IPS-NIHi11 (cell line): ENCODE measurements around the gene PREX1.
A peak's percentile ranks its signal among the peaks of the same experiment; 100 is the strongest.

Experiments used
- DNase-seq: peaks from one replicate; pipeline ENCODE4 v3.0.0; 2012; ENCODE audit warnings: mixed read lengths, low spot score

Gene PREX1

GRCh38 chr20:48794816-48795457, 32.9 kb downstream of the PREX1 start:
- no peak for DNase-seq

GRCh38 chr20:48794360-48794759, 33.4 kb downstream of the PREX1 start:
- DNase-seq, result peak; percentile 57

- DNase-seq, result no peak
These were observed 34.0 kb downstream of the PREX1 start for GRCh38 chr20:48793776-48794175.

- no peak for DNase-seq
These were observed 36.1 kb downstream of the PREX1 start for GRCh38 chr20:48791666-48792071.

- no peak for DNase-seq
These were observed 36.8 kb downstream of the PREX1 start for GRCh38 chr20:48791014-48791413.

GRCh38 chr20:48790473-48791003, 37.3 kb downstream of the PREX1 start:
- no peak for DNase-seq

- DNase-seq, result no peak
These were observed 37.9 kb downstream of the PREX1 start for GRCh38 chr20:48789781-48790472.

- DNase-seq, result no peak
These were observed 38.6 kb downstream of the PREX1 start for GRCh38 chr20:48789185-48789668.

- no peak for DNase-seq
These were observed 39.2 kb downstream of the PREX1 start for GRCh38 chr20:48788486-48789072.

GRCh38 chr20:48787861-48788375, 39.9 kb downstream of the PREX1 start:
- no peak for DNase-seq

GRCh38 chr20:48786951-48787705, 40.7 kb downstream of the PREX1 start:
- no peak for DNase-seq

- DNase-seq, result no peak
These were observed 42.0 kb downstream of the PREX1 start for GRCh38 chr20:48785801-48786200.

- no peak for DNase-seq
These were observed 42.5 kb downstream of the PREX1 start for GRCh38 chr20:48785256-48785655.

GRCh38 chr20:48784273-48784641, 43.5 kb downstream of the PREX1 start:
- no peak for DNase-seq

- no peak for DNase-seq
These were observed 44.1 kb downstream of the PREX1 start for GRCh38 chr20:48783533-48784272.

- no peak for DNase-seq
These were observed 44.9 kb downstream of the PREX1 start for GRCh38 chr20:48782901-48783308.

- no peak for DNase-seq
These were observed 45.7 kb downstream of the PREX1 start for GRCh38 chr20:48782053-48782452.

- no peak for DNase-seq
These were observed 46.2 kb downstream of the PREX1 start for GRCh38 chr20:48781634-48782033.

GRCh38 chr20:48779435-48779834, 48.4 kb downstream of the PREX1 start:
- DNase-seq, result no peak

GRCh38 chr20:48777821-48778220, 50.0 kb downstream of the PREX1 start:
- no peak for DNase-seq

GRCh38 chr20:48777005-48777404, 50.8 kb downstream of the PREX1 start:
- DNase-seq, result no peak
